Adipose tissue (tissue), 3 donors: Measurements from ENCODE around the gene ZFP64. TPM values are rescaled to one million over a fixed set of nuclear protein-coding genes. Genes with fewer than 3 reads are reported as not detected.
"Not testable (repeated sequence)": the region's sequence is repeated elsewhere in the genome, so short reads cannot be mapped to it uniquely, and the experiment has no call there.

Experiments
- H3K27ac ChIP-seq: one replicate; pipeline ENCODE4 v1.5.1; 2013; ENCODE audit warnings: low read depth, low read length
- WGBS, 3 donors: extraction: QIAGEN DNeasy Blood & Tissue Kit; methylation state at CpG; one replicate each; pipeline ENCODE4 v1.1.7; 2013; 5-methylcytosine and 5-hydroxymethylcytosine counted together
- polyA plus RNA-seq, 3 donors: library from polyadenylated mRNA; stranded (reverse); fragments of 200-250 nt; gene quantifications; one replicate each; pipeline ENCODE4 v1.2.3, GENCODE V29; 2013
- donor health status: healthy with polysubstance abuse.
- donor health status: Bipolar disorder and iron deficiency.
- donor health status: healthy.

ZFP64 gene
- polyA plus RNA-seq, 3 donors = 3.9 to 7.0 (median 4.1) TPM

GRCh38 chr20:52209154-52209571 lies 17.6 kb upstream of the ZFP64 start:
- H3K27ac ChIP-seq = no peak overlapping the region
- WGBS, 3 donors = 28 to 41% (median 40%) methylated on average over 4 of the region's 4 CpGs

GRCh38 chr20:52207020-52207810 lies 15.6 kb upstream of the ZFP64 start:
- 89 to 95% (median 93%) methylated on average over 3 of the region's 3 CpGs for whole genome bisulfite sequencing, 3 donors
- no peak overlapping the region for H3K27ac ChIP-seq

GRCh38 chr20:52204136-52204535 lies 12.6 kb upstream of the ZFP64 start:
- no peak overlapping the region for H3K27ac ChIP-seq
- 91 to 96% (median 93%) methylated on average over 5 of the region's 5 CpGs for WGBS, 3 donors

- 80 to 94% (median 91%) methylated on average over 2 of the region's 2 CpGs for WGBS, 3 donors
- no peak overlapping the region for H3K27ac ChIP-seq
Measured at GRCh38 chr20:52201395-52201794, 9.8 kb upstream of the ZFP64 start.

GRCh38 chr20:52200870-52201269 lies 9.3 kb upstream of the ZFP64 start:
- WGBS, 3 donors = 59 to 94% (median 80%) methylated on average over 2 of the region's 2 CpGs
- no peak overlapping the region for H3K27ac ChIP-seq

GRCh38 chr20:52196845-52197244 lies 5.3 kb upstream of the ZFP64 start:
- 96 to 98% (median 97%) methylated on average over 3 of the region's 3 CpGs for WGBS, 3 donors
- H3K27ac ChIP-seq = no peak overlapping the region

- WGBS, 3 donors = 70 to 96% (median 92%) methylated on average over 9 of the region's 9 CpGs
- no peak overlapping the region for H3K27ac ChIP-seq
Measured at GRCh38 chr20:52193886-52194545, 2.4 kb upstream of the ZFP64 start.

- WGBS, 3 donors = 64 to 91% (median 69%) methylated on average over 1 of the region's 1 CpG
- no peak overlapping the region for H3K27ac ChIP-seq
Measured at GRCh38 chr20:52193133-52193532, 1.6 kb upstream of the ZFP64 start.

- H3K27ac ChIP-seq = not testable (repeated sequence)
- 88 to 95% (median 92%) methylated on average over 2 of the region's 2 CpGs for WGBS, 3 donors
Measured at GRCh38 chr20:52192719-52193007, 1.1 kb upstream of the ZFP64 start.

- H3K27ac ChIP-seq = no peak overlapping the region
- WGBS, 3 donors = 0 to 1% (median 0%) methylated on average over 56 to 61 of the region's 61 CpGs
Measured at GRCh38 chr20:52191916-52192718, 538 bp upstream of the ZFP64 start.

GRCh38 chr20:52190437-52191131 lies 995 bp downstream of the ZFP64 start:
- H3K27ac ChIP-seq = no peak overlapping the region
- WGBS, 3 donors = 13 to 15% (median 13%) methylated on average over 15 of the region's 15 CpGs

- H3K27ac ChIP-seq = no peak overlapping the region
- 93 to 95% (median 94%) methylated on average over 9 of the region's 9 CpGs for whole genome bisulfite sequencing, 3 donors
Measured at GRCh38 chr20:52181766-52182165, 9.8 kb downstream of the ZFP64 start.

- no peak overlapping the region for H3K27ac ChIP-seq
- WGBS, 3 donors = 91 to 96% (median 95%) methylated on average over 5 of the region's 5 CpGs
Measured at GRCh38 chr20:52180180-52180840, 11.3 kb downstream of the ZFP64 start.

GRCh38 chr20:52179331-52180179 lies 12.0 kb downstream of the ZFP64 start:
- no peak overlapping the region for H3K27ac ChIP-seq
- 79 to 88% (median 85%) methylated on average over 4 of the region's 4 CpGs for WGBS, 3 donors

GRCh38 chr20:52178691-52179090 lies 12.9 kb downstream of the ZFP64 start:
- 75 to 86% (median 83%) methylated on average over 3 of the region's 3 CpGs for WGBS, 3 donors
- H3K27ac ChIP-seq = no peak overlapping the region

GRCh38 chr20:52175840-52176239 lies 15.7 kb downstream of the ZFP64 start:
- WGBS, 3 donors = 97 to 99% (median 97%) methylated on average over 18 of the region's 18 CpGs
- H3K27ac ChIP-seq = no peak overlapping the region

GRCh38 chr20:52172392-52173047 lies 19.1 kb downstream of the ZFP64 start:
- WGBS, 3 donors = 92 to 94% (median 93%) methylated on average over 9 of the region's 9 CpGs

More at GRCh38 chr20:52172392-52173047, 19.1 kb downstream of the ZFP64 start:
- H3K27ac ChIP-seq = no peak overlapping the region
